Liver (tissue), 3 donors: ENCODE measurements around the gene SH3BP5.

ENCODE experiments used
- ATF3 ChIP-seq: IDR thresholded peaks from 2 replicates; pipeline ENCODE4 v1.6.1; 2016; ENCODE audit warnings: antibody characterized with exemption
- CTCF ChIP-seq: fragments of 150-350 bp; IDR thresholded peaks from 2 replicates; pipeline ENCODE4 v1.5.1; 2017; ENCODE audit warnings: improper control_type of control experiment, low read depth, low read length; ENCODE audit not compliant: missing input control
- EGR1 ChIP-seq, 2 donors: IDR thresholded peaks; 2 replicates each; pipeline ENCODE4 v1.6.1; 2016 to 2018; ENCODE audit warnings: antibody characterized with exemption in 2 of 2, low read depth in 2 of 2
- GABPA ChIP-seq, 2 donors: IDR thresholded peaks in 1 of 2; conservative IDR thresholded peaks in 1 of 2; 2 replicates each; pipeline ENCODE4 v1.6.1; 2016; ENCODE audit warnings: antibody characterized with exemption in 2 of 2, mild to moderate bottlenecking in 1 of 2, moderate library complexity in 1 of 2
- HNF4G ChIP-seq: IDR thresholded peaks from 2 replicates; pipeline ENCODE4 v1.6.1; 2016; ENCODE audit warnings: antibody characterized with exemption
- JUND ChIP-seq, 2 donors: IDR thresholded peaks; 2 replicates each; pipeline ENCODE4 v1.6.1; 2016; ENCODE audit warnings: antibody characterized with exemption in 2 of 2
- MAX ChIP-seq: IDR thresholded peaks from 2 replicates; pipeline ENCODE4 v1.6.1; 2016; ENCODE audit warnings: antibody characterized with exemption
- RAD21 ChIP-seq, 2 donors: IDR thresholded peaks; 2 replicates each; pipeline ENCODE4 v1.6.1; 2016; ENCODE audit warnings: antibody characterized with exemption in 2 of 2, mild to moderate bottlenecking in 2 of 2
- RXRA ChIP-seq, 2 donors: IDR thresholded peaks; 2 replicates each; pipeline ENCODE4 v1.6.1; 2017 to 2018; ENCODE audit warnings: antibody characterized with exemption in 2 of 2, mild to moderate bottlenecking in 1 of 2
- SP1 ChIP-seq: IDR thresholded peaks from 2 replicates; pipeline ENCODE4 v1.6.1; 2018; ENCODE audit warnings: antibody characterized with exemption, mild to moderate bottlenecking
- TAF1 ChIP-seq: conservative IDR thresholded peaks from 2 replicates; pipeline ENCODE4 v1.6.1; 2016; ENCODE audit warnings: antibody characterized with exemption, mild to moderate bottlenecking
- YY1 ChIP-seq: IDR thresholded peaks from 2 replicates; pipeline ENCODE4 v1.6.1; 2016; ENCODE audit warnings: antibody characterized with exemption, mild to moderate bottlenecking
- ZBTB33 ChIP-seq: IDR thresholded peaks from 2 replicates; pipeline ENCODE4 v1.6.1; 2016; ENCODE audit warnings: antibody characterized with exemption
- donor health status: healthy.
- donor health status: healthy.

GRCh38 chr3:15205934-15206661, 126.3 kb downstream of the SH3BP5 start, which contains the start of gene CAPN7:
- no peak for TF ChIP-seq JUND (IDR thresholded peaks at IDR 0.05)
- peak; percentile 26 for TF ChIP-seq CTCF
- TF ChIP-seq YY1 = peak; percentile 26
- no peak for TF ChIP-seq TAF1
- no peak for TF ChIP-seq GABPA (IDR thresholded peaks at IDR 0.05 in 1 of 2, conservative IDR thresholded peaks at IDR 0.05 in 1 of 2)
- TF ChIP-seq EGR1 (IDR thresholded peaks at IDR 0.05; ENCODE audit: low read depth in 2 of 2) = peak; percentile 58 to 71
- TF ChIP-seq MAX = no peak
- no peak for TF ChIP-seq ATF3
- TF ChIP-seq RAD21 (IDR thresholded peaks at IDR 0.05) = peak in 1 of 2 donors; percentile 31
- peak; percentile 57 for TF ChIP-seq SP1
- no peak for TF ChIP-seq RXRA (IDR thresholded peaks at IDR 0.05)
- no peak for TF ChIP-seq HNF4G
- TF ChIP-seq ZBTB33 = peak; percentile 3
